Small intestine (tissue), 7 donors: ENCODE data around the gene SOX12. TPM values are rescaled to one million over a fixed set of nuclear protein-coding genes. Genes with fewer than 3 reads are reported as not detected.
"Not testable (repeated sequence)": the region's sequence is repeated elsewhere in the genome, so short reads cannot be mapped to it uniquely, and the experiment has no call there.

ENCODE experiments used
- DNase-seq, 2 donors: peaks; one replicate each; pipeline versions ENCODE4 v3.0.0 to v3.0.0-alpha.2; 2013
- FAIRE-seq: peaks from 2 replicates; lab custom pipeline; 2012; peaks lifted over from hg19 to GRCh38; lab: Jason Lieb, UNC
- H3K27ac ChIP-seq, 3 donors: one replicate each; pipeline ENCODE4 v1.5.1; 2013; ENCODE audit warnings: low read length in 2 of 3, mild to moderate bottlenecking in 2 of 3, control low read depth in 1 of 3, inconsistent platforms in 1 of 3, low read depth in 1 of 3, moderate library complexity in 1 of 3
- H3K27me3 ChIP-seq, 3 donors: one replicate each; pipeline ENCODE4 v1.6.1; 2013; ENCODE audit warnings: low read length in 3 of 3, inconsistent platforms in 1 of 3; ENCODE audit not compliant: control insufficient read depth in 3 of 3, insufficient read depth in 3 of 3
- H3K36me3 ChIP-seq, 3 donors: one replicate each; pipeline ENCODE4 v1.6.1; 2013; ENCODE audit warnings: low read length in 3 of 3, inconsistent platforms in 1 of 3, low read depth in 1 of 3, mild to moderate bottlenecking in 1 of 3, moderate library complexity in 1 of 3; ENCODE audit not compliant: control insufficient read depth in 3 of 3, insufficient read depth in 2 of 3
- H3K4me1 ChIP-seq, 3 donors: one replicate each; pipeline ENCODE4 v1.6.1; 2013; ENCODE audit warnings: low read length in 2 of 3, inconsistent platforms in 1 of 3, low read depth in 1 of 3, mild to moderate bottlenecking in 1 of 3, moderate library complexity in 1 of 3; ENCODE audit not compliant: control insufficient read depth in 3 of 3, insufficient read depth in 2 of 3
- H3K4me3 ChIP-seq, 3 donors: one replicate each; pipeline ENCODE4 v1.5.1; 2013; ENCODE audit warnings: low read length in 3 of 3, control low read depth in 1 of 3, inconsistent platforms in 1 of 3, low read depth in 1 of 3, mild to moderate bottlenecking in 1 of 3, moderate library complexity in 1 of 3
- H3K9me3 ChIP-seq, 2 donors: one replicate each; pipeline ENCODE4 v1.6.1; 2013; ENCODE audit warnings: low read depth in 1 of 2, low read length in 1 of 2; ENCODE audit not compliant: control insufficient read depth in 2 of 2, insufficient read depth in 1 of 2
- WGBS, 3 donors: extraction: QIAGEN DNeasy Blood & Tissue Kit; methylation state at CpG; one replicate each; pipeline ENCODE4 v1.1.7; 2013; 5-methylcytosine and 5-hydroxymethylcytosine counted together
- polyA plus RNA-seq, 4 donors: library from polyadenylated mRNA; stranded (reverse) in 3 of 4; unstranded in 1 of 4; fragments of 200-250 nt in 3 of 4; fragments of 120-200 nt in 1 of 4; gene quantifications; one replicate each; pipeline versions ENCODE4 v1.2.1 to v1.2.3, GENCODE V29; 2013
- donor health status: healthy with polysubstance abuse.
- donor health status: control.
- donor health status: control.
- donor health status: Bipolar disorder and iron deficiency.
- donor health status: healthy.

The SOX12 gene
- polyA plus RNA-seq, 4 donors = 0.81 to 9.7 (median 2.0) TPM

- H3K9me3 ChIP-seq = no peaks in the 10 kb centered on the region
- no peak for DNase-seq
- FAIRE-seq = no peak
- H3K27me3 ChIP-seq = no peaks in the 10 kb centered on the region
- 81 to 86% (median 82%) methylated on average over 10 to 13 of the region's 13 CpGs for WGBS, 3 donors
- peaks cover 0 to 11% (median 0%) of the 10 kb centered on the region in 3 donors for H3K4me1 ChIP-seq
- no peak overlapping the region for H3K4me3 ChIP-seq
- no peaks in the 10 kb centered on the region for H3K36me3 ChIP-seq
- H3K27ac ChIP-seq = no peak overlapping the region
Observed at GRCh38 chr20:366719-367485, 41.5 kb downstream of the SOX12 start.

- Histone ChIP-seq H3K4me1 (peaks cover 0 to 11% (median 0%) of the 10 kb centered on the region in 3 donors), H3K9me3 (no peaks in the 10 kb centered on the region), H3K4me3 (no peak overlapping the region), H3K36me3 (no peaks in the 10 kb centered on the region), H3K27me3 (no peaks in the 10 kb centered on the region), H3K27ac (no peak overlapping the region)
- FAIRE-seq (no peak), DNase-seq (no peak)
- 74 to 91% (median 85%) methylated on average over 8 of the region's 8 CpGs for WGBS, 3 donors
Observed at GRCh38 chr20:367486-367887, 42.1 kb downstream of the SOX12 start.

- no peak for DNase-seq
- no peaks in the 10 kb centered on the region for H3K9me3 ChIP-seq
- H3K4me1 ChIP-seq = peaks cover 0 to 11% (median 0%) of the 10 kb centered on the region in 3 donors
- 96 to 98% (median 98%) methylated on average over 4 of the region's 4 CpGs for WGBS, 3 donors
- H3K27me3 ChIP-seq = no peaks in the 10 kb centered on the region
- H3K36me3 ChIP-seq = no peaks in the 10 kb centered on the region
- no peak for FAIRE-seq
- no peak overlapping the region for H3K27ac ChIP-seq
- H3K4me3 ChIP-seq = no peak overlapping the region
Observed at GRCh38 chr20:368915-369314, 43.6 kb downstream of the SOX12 start.

- H3K27ac ChIP-seq = no peak overlapping the region
- DNase-seq = no peak
- no peaks in the 10 kb centered on the region for H3K27me3 ChIP-seq
- peaks cover 0 to 7% (median 0%) of the 10 kb centered on the region in 3 donors for H3K4me1 ChIP-seq
- H3K4me3 ChIP-seq = no peak overlapping the region
- H3K9me3 ChIP-seq = no peaks in the 10 kb centered on the region
- no peaks in the 10 kb centered on the region for H3K36me3 ChIP-seq
- 78 to 80% (median 79%) methylated on average over 7 of the region's 7 CpGs for WGBS, 3 donors
- FAIRE-seq = no peak
Observed at GRCh38 chr20:370151-370600, 44.8 kb downstream of the SOX12 start.

- Histone ChIP-seq H3K9me3 (no peaks in the 10 kb centered on the region), H3K27me3 (no peaks in the 10 kb centered on the region), H3K36me3 (no peaks in the 10 kb centered on the region), H3K4me1 (peaks cover 0 to 3% (median 0%) of the 10 kb centered on the region in 3 donors), H3K4me3 (no peak overlapping the region), H3K27ac (peak overlapping the region in 1 of 3 donors; percentile 61)
- WGBS, 3 donors = 78 to 82% (median 78%) methylated on average over 7 of the region's 7 CpGs
- DNase-seq (no peak), FAIRE-seq (no peak)
Observed at GRCh38 chr20:370977-371754, 45.8 kb downstream of the SOX12 start.

GRCh38 chr20:371755-372542 is 46.6 kb downstream of the SOX12 start:
- Histone ChIP-seq H3K4me1 (peaks cover 0 to 3% (median 0%) of the 10 kb centered on the region in 3 donors), H3K36me3 (no peaks in the 10 kb centered on the region), H3K4me3 (no peak overlapping the region), H3K9me3 (no peaks in the 10 kb centered on the region), H3K27me3 (no peaks in the 10 kb centered on the region), H3K27ac (peak overlapping the region in 1 of 3 donors; percentile 71)
- peak; percentile 29 to 62 for DNase-seq
- no peak for FAIRE-seq
- 61 to 73% (median 69%) methylated on average over 10 of the region's 10 CpGs for WGBS, 3 donors

- H3K9me3 ChIP-seq, H3K27me3 ChIP-seq, H3K36me3 ChIP-seq, FAIRE-seq, H3K4me1 ChIP-seq, DNase-seq, H3K4me3 ChIP-seq: not testable (repeated sequence)
- 84 to 87% (median 85%) methylated on average over 11 of the region's 11 CpGs for WGBS, 3 donors
- H3K27ac ChIP-seq = peak overlapping the region in 1 of 3 donors; percentile 71
Observed at GRCh38 chr20:372543-373082, 47.3 kb downstream of the SOX12 start.
